ENCODE data around the gene OR10V1.

OR10V1 gene, protein sequence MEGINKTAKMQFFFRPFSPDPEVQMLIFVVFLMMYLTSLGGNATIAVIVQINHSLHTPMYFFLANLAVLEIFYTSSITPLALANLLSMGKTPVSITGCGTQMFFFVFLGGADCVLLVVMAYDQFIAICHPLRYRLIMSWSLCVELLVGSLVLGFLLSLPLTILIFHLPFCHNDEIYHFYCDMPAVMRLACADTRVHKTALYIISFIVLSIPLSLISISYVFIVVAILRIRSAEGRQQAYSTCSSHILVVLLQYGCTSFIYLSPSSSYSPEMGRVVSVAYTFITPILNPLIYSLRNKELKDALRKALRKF

DNA sequence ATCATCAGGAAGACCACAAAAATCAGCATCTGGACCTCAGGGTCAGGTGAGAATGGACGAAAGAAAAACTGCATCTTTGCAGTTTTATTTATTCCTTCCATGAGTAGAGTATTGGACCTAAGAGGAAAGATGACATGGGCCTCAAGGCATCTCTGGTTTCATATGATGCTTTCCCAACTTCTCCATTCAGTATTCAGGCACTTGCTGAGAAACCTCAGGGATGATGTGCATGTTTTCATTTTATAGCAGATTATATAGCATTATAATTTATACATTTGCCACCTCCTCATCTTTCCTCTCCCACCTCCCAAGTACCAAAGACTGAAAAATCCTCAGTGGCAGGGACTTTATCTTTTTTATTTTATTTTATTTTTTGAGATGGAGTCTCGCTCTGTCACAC, at the start of gene OR10V1:
TSS of gene OR10V1 (minus strand) at position 101 of the 400 bp plus-strand sequence. CDS start at position 101, 0 bp downstream.
- TF ChIP-seq GATA1 (IDR thresholded peaks at IDR 0.05; ENCODE audit: low read depth, low read length): no peak
- TF ChIP-seq POLR2A (IDR thresholded peaks at IDR 0.05; ENCODE audit: low read length): no peak

DNA sequence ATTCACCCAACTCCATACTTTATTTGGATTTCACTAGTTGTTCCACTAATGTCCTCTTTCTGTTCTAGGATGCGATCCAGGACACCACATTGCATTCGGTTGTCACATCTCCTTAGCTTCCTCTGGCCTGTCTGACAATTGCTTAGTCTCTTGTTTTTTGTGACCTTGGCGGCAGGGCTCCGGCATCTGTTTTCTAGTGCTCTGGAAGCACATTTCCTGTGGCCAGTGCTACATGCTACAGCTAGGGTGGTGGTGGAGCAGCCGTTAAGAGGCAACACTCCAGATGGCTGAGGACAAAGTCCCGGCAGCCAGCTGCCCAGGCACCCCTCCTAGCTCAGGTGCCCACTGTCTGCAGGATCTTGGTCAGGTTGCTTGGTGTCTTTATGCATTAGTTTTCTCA, 48.3 kb upstream of the OR10V1 start:
- no peak for DNase-seq
- no peak for TF ChIP-seq GATA1 (IDR thresholded peaks at IDR 0.05; ENCODE audit: low read depth, low read length)
- no peak for TF ChIP-seq POLR2A (IDR thresholded peaks at IDR 0.05; ENCODE audit: low read length)

More for the DNA sequence above, at the start of gene OR10V1:
- DNase-seq: no peak

DNA sequence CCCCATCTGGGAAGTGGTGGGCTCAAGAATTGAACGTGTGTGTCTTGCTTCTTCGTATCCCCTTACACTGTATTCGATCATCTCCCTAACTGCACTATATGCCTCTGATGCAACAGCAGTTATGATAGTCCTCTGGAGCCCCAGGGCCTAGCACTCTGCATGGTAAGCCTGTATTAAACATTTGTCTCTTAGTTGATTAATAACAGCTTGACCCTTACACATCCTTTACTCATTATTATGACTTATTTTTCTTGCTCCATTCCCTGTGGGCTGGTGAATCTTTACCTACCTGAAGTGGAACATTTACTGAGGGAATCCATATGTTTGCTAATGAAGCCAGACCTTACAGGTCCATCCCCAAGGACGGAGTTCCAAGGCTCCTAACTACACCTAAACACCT, 47.1 kb upstream of the OR10V1 start:
- TF ChIP-seq POLR2A (IDR thresholded peaks at IDR 0.05; ENCODE audit: low read length) (no peak), GATA1 (IDR thresholded peaks at IDR 0.05; ENCODE audit: low read depth, low read length) (no peak)

DNA sequence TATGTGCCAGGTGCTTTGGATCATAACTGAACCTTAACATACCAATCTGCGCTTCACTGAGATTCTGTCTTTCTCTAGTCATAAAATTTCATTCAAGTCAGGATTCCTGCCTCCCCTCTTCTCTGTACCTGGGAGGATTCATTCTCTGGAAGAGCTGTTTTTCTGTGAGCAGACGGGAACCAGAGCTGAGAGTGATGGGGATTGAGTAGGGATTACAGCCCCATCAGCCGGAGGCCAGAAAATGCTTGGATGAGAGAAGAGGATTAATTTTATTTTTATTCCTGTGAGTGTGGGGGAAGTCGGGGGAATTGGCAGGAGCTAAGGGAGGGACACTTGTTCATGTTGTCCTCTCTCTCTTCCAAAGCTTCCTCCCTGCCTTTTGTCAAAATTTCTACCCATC, 46.3 kb upstream of the OR10V1 start:
- TF ChIP-seq GATA1 (IDR thresholded peaks at IDR 0.05; ENCODE audit: low read depth, low read length): no peak
- TF ChIP-seq POLR2A (IDR thresholded peaks at IDR 0.05; ENCODE audit: low read length): no peak
- DNase-seq: no peak

More for the DNA sequence above, 47.1 kb upstream of the OR10V1 start:
- DNase-seq: no peak

DNA sequence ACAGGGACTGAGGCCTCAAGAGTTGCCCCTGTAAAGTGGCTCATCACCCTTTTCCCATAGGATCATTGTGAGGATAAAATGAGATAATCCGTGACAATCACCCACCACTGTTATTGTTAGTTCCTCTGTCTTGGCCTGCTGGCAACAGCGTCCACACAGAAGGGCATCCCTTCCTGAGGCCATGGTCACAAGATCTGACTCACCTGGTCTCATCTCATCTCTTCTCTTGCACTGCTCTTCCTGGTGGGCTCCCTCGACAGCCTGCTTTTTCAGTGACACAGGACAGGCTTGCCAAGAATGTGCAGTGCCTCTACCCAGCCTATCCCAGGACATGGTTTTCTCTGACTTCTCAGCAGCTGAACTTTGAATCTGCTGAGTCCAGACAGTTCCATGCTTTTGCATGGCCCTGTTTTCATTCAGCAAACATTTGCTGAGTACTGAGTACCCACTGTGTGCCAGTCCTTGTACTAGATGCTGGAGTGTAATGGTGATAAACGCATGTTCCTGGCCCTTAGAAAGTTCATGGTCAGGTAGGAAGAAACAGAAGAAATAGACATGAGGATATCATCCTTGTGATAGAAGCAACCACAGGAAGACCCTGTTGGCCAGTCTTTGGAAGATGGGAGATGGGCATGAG, 44.9 kb upstream of the OR10V1 start:
- TF ChIP-seq GATA1 (IDR thresholded peaks at IDR 0.05; ENCODE audit: low read depth, low read length) (no peak), POLR2A (IDR thresholded peaks at IDR 0.05; ENCODE audit: low read length) (no peak)

DNA sequence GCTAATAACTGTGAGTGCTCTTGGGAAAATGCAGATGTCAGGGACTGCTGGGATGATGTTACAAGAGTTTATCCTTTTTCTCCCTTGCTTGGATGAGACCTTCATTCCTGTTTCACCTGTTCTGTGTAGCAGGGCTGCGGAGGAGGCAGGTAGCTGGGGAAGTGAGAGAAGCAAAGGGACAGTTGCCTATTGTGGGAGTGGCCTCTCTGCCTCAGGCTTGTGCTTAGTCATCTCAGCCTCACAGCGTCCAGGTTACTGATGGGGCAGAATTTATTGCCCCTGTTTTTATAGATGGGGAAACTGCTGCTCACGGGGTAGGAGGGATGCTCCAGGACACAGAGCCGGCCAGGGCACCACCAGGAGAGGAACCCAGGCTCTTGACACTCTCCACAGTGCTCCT, 43.2 kb upstream of the OR10V1 start:
- TF ChIP-seq POLR2A (IDR thresholded peaks at IDR 0.05; ENCODE audit: low read length) (no peak), GATA1 (IDR thresholded peaks at IDR 0.05; ENCODE audit: low read depth, low read length) (no peak)

More for the DNA sequence above, 44.9 kb upstream of the OR10V1 start:
- no peak for DNase-seq

DNA sequence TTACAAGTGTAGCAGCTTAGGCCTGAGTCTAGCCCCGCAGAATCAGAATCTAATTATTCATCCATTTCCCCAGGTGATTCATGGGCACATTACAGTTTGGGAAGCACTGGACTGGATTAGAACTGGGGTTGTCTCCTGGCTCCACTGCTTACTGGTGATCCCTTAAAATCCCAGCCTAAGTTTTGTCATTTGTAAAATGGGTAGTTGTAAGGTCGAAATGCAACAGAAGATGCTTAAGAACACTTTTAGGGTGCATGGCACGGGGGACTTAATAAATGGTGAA, 42.9 kb upstream of the OR10V1 start:
- DNase-seq: no peak
- TF ChIP-seq GATA1 (IDR thresholded peaks at IDR 0.05; ENCODE audit: low read depth, low read length): no peak
- no peak for TF ChIP-seq POLR2A (IDR thresholded peaks at IDR 0.05; ENCODE audit: low read length)

More for the DNA sequence above, 43.2 kb upstream of the OR10V1 start:
- DNase-seq: peak; percentile 29 to 57

DNA sequence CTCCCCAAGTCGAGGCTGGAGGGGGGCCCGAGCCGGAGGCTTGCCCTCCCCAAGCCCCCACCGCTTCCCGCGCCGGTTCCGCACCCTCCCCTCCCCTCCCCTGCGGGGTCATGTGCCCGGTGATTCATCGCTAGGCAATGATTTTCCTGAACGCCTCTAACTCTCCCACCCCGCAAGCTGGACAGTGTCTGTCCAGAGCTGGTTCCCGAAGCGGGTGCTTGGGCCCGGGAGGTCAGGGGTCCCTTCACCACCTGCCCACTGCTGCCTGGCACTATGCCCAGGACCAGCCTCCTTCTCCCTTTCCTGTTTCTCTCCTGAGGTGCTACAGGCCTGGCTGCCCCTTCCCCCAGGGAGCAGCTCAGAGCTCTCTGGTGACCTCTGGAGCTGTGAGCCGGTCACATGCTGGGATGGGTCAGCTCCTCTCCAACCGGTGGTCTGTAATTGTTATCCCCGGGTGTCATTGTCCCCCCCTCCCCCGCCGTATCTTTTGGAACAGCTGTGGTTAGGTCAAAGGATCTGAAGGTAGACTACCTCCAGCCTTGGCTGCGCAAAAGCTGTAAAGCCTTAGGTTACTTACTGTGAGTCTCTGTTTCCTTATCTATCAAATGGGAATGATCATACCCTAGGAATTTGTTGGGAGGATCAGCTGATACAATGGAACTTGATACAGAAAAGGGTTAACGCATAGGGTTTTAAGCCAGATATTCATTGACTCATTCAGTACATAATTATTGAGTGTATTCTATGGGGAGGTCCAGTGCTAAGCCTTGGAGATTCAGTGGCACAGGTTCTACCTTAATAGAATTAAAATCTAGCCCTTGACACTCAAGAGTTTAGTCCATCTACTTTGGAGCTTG, 42.3 kb upstream of the OR10V1 start:
- peak; percentile 34 to 64 for DNase-seq
- TF ChIP-seq GATA1 (IDR thresholded peaks at IDR 0.05; ENCODE audit: low read depth, low read length): no peak
- no peak for TF ChIP-seq POLR2A (IDR thresholded peaks at IDR 0.05; ENCODE audit: low read length)

DNA sequence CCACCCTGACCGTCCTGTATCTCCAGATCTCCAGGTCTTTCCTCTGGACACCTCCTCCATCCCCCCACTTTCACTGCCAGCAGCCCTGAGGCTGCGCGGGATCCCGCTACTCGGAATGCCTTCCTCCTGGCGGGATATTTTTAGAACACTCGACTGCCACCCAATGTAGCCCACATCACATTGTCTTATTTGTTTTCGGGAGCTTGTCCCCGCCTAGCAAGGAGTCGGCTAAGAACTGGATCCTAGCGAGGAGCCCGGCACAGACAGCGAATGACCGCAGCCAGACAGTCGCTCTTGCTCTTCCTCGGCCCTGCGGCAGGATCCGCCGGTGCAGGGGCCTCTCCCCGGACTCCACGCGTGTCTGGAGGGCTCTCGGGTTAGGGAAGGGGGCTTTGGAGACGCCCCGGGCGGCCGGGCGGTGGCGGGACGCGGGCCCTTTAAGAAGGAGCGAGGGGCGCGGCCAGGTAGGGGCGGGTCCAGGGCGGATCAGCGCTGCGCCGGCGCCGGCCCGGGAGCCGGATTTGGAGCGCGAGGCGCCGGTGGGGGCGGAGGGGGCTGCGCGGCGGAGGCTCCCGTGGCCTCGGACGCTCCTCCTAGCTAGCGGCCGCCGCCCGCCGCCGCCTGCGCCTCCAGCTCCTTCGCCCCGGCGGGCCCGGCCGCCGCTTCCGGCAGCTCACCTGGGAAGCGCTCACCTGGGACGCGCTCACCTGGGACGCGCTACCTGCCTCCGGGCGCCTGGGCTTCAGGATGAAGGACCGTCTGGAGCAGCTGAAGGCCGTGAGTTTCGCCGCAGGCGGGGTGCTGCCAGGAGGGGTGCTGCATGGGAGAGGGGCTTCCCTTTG, 41.4 kb upstream of the OR10V1 start, which contains the start of gene STX3:
TSS of gene STX3 (plus strand) at position 518 of the 842 bp plus-strand sequence. CDS start at position 748, 230 bp downstream.
- TF ChIP-seq GATA1 (IDR thresholded peaks at IDR 0.05; ENCODE audit: low read depth, low read length): no peak
- TF ChIP-seq POLR2A (IDR thresholded peaks at IDR 0.05; ENCODE audit: low read length): no peak
- peak; percentile 56 to 70 for DNase-seq

DNA sequence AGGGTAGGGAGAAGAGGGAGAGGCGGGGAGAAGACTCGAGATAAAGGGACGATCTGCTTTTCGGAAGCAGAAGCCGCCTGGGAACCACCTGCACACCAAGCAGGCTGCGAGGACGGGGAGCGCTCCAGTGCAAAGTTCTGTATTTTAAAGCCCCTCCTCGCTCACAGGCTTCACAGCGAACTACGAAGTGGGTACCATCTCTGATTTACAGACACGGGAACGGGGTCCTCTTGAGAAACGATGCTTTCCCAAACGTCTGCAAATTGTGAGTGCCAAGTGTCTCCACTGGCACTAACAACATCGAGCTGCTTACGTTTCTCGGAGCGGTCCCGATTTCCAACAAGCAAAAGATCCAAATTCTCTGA, 40.8 kb upstream of the OR10V1 start:
- TF ChIP-seq POLR2A (IDR thresholded peaks at IDR 0.05; ENCODE audit: low read length) (no peak), GATA1 (IDR thresholded peaks at IDR 0.05; ENCODE audit: low read depth, low read length) (no peak)

DNA sequence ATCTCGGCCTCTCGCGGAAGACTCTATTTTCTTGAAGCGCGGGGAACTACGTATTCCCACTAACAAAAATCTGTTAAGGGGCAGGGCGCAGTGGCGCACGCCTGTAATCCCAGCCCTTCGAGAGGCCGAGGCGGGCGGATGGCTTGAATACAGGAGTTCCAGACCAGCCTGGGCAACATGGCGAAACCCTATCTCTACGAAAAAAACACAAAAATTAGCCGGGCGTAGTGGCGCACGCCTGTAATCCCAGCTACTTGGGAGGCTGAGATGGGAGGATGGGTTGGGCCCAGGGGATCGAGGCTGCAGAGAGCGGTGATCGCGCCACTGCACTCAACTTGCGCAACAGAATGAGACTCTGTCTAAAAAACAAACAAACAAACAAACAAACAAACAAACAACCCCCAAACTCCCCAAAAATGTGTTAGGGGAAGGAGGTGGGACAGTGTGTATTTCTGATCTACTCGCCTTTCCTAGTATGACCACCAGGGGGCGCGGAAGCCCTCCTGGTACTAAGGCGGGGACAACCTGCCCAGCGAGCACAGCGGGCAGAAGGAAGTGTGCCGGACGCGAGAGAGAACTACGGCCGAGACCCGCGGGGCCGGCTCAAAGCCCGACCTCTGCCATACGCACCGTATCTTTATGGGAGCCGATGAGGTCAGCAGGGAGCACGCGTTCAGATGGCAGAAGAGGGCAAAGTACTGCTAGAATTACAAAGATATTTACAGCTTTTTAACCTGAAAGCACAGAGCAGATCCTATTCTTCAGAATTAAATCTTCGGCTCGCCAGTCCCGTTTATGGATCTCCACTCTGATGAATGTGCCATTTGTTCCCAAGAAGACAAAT, 40.2 kb upstream of the OR10V1 start:
- TF ChIP-seq POLR2A (IDR thresholded peaks at IDR 0.05; ENCODE audit: low read length): no peak
- TF ChIP-seq GATA1 (IDR thresholded peaks at IDR 0.05; ENCODE audit: low read depth, low read length): no peak
- peak; percentile 80 to 88 for DNase-seq

More for the DNA sequence above, 40.8 kb upstream of the OR10V1 start:
- DNase-seq: peak; percentile 45 to 63

DNA sequence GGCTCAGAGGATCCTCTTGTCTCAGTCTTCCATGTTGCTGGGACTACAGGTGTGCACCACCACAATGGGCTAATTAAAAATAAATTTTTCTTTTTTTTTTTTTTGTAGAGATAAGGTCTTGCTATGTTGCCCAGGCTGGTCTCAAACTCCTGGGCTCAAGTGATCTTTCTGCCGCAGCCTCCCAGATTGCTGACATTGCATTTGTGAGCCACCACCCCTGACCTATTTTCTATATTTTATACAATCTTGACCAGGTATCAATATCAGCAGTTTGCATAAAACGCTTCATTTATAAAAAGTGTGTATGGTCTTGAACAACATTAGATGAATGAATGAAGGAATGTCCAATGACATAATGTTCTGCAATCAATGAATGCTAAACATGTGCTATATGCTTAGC, 32.5 kb upstream of the OR10V1 start:
- TF ChIP-seq POLR2A (IDR thresholded peaks at IDR 0.05; ENCODE audit: low read length): no peak
- no peak for TF ChIP-seq GATA1 (IDR thresholded peaks at IDR 0.05; ENCODE audit: low read depth, low read length)
- DNase-seq: no peak

All from erythroblast (primary cell).